GM12801 (cell line): ENCODE measurements around the gene MTX1.

ENCODE experiments used
- CTCF ChIP-seq: IDR thresholded peaks from one replicate; pipeline ENCODE4 v1.5.1; 2011; ENCODE audit warnings: control low read depth; ENCODE audit not compliant: insufficient read length; ENCODE audit errors: extremely low read depth

MTX1 gene

GRCh38 chr1:155250633-155251449 lies 42.3 kb downstream of the MTX1 start:
- peak; percentile 96 for TF ChIP-seq CTCF

- no peak for TF ChIP-seq CTCF
Measured at GRCh38 chr1:155251566-155251965, 43.1 kb downstream of the MTX1 start.

GRCh38 chr1:155253208-155253607 lies 44.7 kb downstream of the MTX1 start:
- no peak for TF ChIP-seq CTCF

GRCh38 chr1:155253797-155254196 lies 45.3 kb downstream of the MTX1 start:
- TF ChIP-seq CTCF, result no peak

- no peak for TF ChIP-seq CTCF
Measured at GRCh38 chr1:155254228-155254713, 45.8 kb downstream of the MTX1 start.

GRCh38 chr1:155254714-155255242 lies 46.3 kb downstream of the MTX1 start:
- no peak for TF ChIP-seq CTCF

- no peak for TF ChIP-seq CTCF
Measured at GRCh38 chr1:155255243-155256007, 46.9 kb downstream of the MTX1 start, which contains the start of gene ENTREP3. ENTREP3 (minus strand) TSS chr1:155255483; CDS start chr1:155254877, 606 bp downstream.
